OCI-LY3 (cell line): ENCODE results near the gene MACROD2.

Experiments
- H2AFZ ChIP-seq: fragments of 200-600, 300-600 bp; shearing (Covaris generic); 2 replicates; pipeline ENCODE4 v1.6.0; 2014; ENCODE audit warnings: antibody characterized with exemption, low read depth, low read length
- H3K27ac ChIP-seq: fragments of 200-600, 300-600 bp; sonication (generic); 2 replicates; pipeline ENCODE4 v1.5.1; 2014; ENCODE audit warnings: mild to moderate bottlenecking, low read length, moderate library complexity, mixed read lengths
- H3K27me3 ChIP-seq: fragments of 200-600, 300-600 bp; sonication (generic); 2 replicates; pipeline ENCODE4 v1.6.1; 2014; ENCODE audit warnings: low read depth, low read length, mixed read lengths
- H3K36me3 ChIP-seq: fragments of 200-600, 300-600 bp; sonication (generic); replicated peaks from 2 replicates; pipeline ENCODE3; 2014; ENCODE audit warnings: low read depth, low read length, mixed read lengths
- H3K4me1 ChIP-seq: fragments of 300-600, 200-600 bp; sonication (generic); 2 replicates; pipeline ENCODE4 v1.6.1; 2014; ENCODE audit warnings: low read length, mixed read lengths
- H3K4me2 ChIP-seq: fragments of 200-600, 300-600 bp; sonication (generic); 2 replicates; pipeline ENCODE4 v1.6.1; 2014; ENCODE audit warnings: low read length, mixed read lengths
- H3K4me3 ChIP-seq: fragments of 300-600, 200-600 bp; sonication (generic); 2 replicates; pipeline ENCODE4 v1.5.1; 2014; ENCODE audit warnings: antibody characterized with exemption, mild to moderate bottlenecking, low read length, moderate library complexity
- H3K79me2 ChIP-seq: fragments of 300-600, 200-600 bp; shearing (Covaris generic); 2 replicates; pipeline ENCODE4 v1.6.1; 2014; ENCODE audit warnings: mild to moderate bottlenecking, low read length, mixed read lengths
- H3K9ac ChIP-seq: fragments of 300-600, 200-600 bp; shearing (Covaris generic); 2 replicates; pipeline ENCODE4 v1.6.0; 2014; ENCODE audit warnings: mild to moderate bottlenecking, low read length, moderate library complexity
- H3K9me3 ChIP-seq: fragments of 200-600, 300-600 bp; shearing (Covaris generic); 2 replicates; pipeline ENCODE4 v1.6.1; 2014; ENCODE audit warnings: low read length, mixed read lengths; ENCODE audit not compliant: insufficient read depth
- H4K20me1 ChIP-seq: fragments of 200-600, 300-600 bp; sonication (generic); 2 replicates; pipeline ENCODE4 v1.6.1; 2016; ENCODE audit warnings: low read length, mixed read lengths; ENCODE audit not compliant: insufficient read depth
- EZH2phosphoT487 ChIP-seq: fragments of 200-600 bp; shearing (Covaris generic); IDR thresholded peaks from 2 replicates; pipeline ENCODE4 v1.6.1; 2018; ENCODE audit warnings: antibody characterized with exemption, mixed run types, low read depth
- TF ChIP-seq, protein P1 (sequence below): fragments of 200-600, 300-600 bp; sonication (generic); IDR thresholded peaks from 2 replicates; pipeline ENCODE4 v1.5.1; 2014; ENCODE audit warnings: antibody characterized with exemption, low read length, low read depth

MACROD2 gene

DNA sequence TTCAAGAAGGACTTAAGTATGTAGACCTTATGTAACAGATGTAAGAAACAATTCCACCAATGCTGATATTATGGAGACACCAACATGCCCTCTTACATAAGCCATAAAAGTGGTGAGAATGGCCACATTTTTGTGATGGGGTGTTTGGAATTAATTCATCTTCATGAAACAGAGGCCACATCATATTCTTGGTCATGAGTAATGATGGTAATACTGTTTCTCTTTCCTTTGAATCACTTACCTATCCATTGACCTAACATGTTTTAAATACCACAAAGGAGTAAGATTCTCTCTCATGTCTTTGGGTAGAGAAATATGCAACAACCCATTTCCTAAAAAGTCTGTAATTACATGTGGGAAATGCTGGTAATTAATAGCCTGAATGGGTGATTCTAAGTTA lies 887.5 kb downstream of the MACROD2 start:
- Histone ChIP-seq H3K36me3 (no peaks in the 10 kb centered on the region), H3K27me3 (no peaks in the 10 kb centered on the region), H3K79me2 (no peaks in the 10 kb centered on the region), H3K4me3 (no peak overlapping the region), H3K9ac (no peak overlapping the region), H3K4me1 (peaks cover 18% of the 10 kb centered on the region), H4K20me1 (no peaks in the 10 kb centered on the region), H3K27ac (no peak overlapping the region), H3K4me2 (no peak overlapping the region), H2AFZ (no peak overlapping the region), H3K9me3 (0 out of 2 replicates have a peak, but pooled peaks cover 4% of the 10 kb centered on the region)
- no peak for TF ChIP-seq EZH2phosphoT487
- TF ChIP-seq, protein P1, sequence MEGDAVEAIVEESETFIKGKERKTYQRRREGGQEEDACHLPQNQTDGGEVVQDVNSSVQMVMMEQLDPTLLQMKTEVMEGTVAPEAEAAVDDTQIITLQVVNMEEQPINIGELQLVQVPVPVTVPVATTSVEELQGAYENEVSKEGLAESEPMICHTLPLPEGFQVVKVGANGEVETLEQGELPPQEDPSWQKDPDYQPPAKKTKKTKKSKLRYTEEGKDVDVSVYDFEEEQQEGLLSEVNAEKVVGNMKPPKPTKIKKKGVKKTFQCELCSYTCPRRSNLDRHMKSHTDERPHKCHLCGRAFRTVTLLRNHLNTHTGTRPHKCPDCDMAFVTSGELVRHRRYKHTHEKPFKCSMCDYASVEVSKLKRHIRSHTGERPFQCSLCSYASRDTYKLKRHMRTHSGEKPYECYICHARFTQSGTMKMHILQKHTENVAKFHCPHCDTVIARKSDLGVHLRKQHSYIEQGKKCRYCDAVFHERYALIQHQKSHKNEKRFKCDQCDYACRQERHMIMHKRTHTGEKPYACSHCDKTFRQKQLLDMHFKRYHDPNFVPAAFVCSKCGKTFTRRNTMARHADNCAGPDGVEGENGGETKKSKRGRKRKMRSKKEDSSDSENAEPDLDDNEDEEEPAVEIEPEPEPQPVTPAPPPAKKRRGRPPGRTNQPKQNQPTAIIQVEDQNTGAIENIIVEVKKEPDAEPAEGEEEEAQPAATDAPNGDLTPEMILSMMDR, result no peak

DNA sequence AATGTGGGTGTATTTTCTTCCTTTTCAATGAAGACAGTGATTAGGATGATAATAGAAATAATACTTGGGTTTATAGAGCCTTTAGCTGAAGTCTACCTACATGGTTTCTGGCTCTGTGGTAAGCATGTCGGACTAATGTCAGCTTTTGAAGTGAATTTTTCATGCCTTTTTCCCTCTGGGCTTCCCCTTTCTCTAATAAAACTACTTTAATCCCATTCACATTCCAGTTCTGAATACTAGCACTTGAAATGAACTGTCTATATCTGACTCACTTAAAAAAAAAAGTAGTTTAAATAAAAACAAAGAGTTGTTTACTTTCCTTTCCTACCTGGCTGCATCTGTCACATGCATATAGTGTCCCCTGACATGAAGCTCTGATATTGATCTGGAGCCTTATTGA lies 888.0 kb downstream of the MACROD2 start:
- no peak overlapping the region for H2AFZ ChIP-seq
- no peak overlapping the region for H3K4me3 ChIP-seq
- H3K27me3 ChIP-seq, result no peaks in the 10 kb centered on the region
- no peaks in the 10 kb centered on the region for H3K79me2 ChIP-seq
- H3K9me3 ChIP-seq, result 0 out of 2 replicates have a peak, but pooled peaks cover 4% of the 10 kb centered on the region
- no peak overlapping the region for H3K9ac ChIP-seq
- no peaks in the 10 kb centered on the region for H4K20me1 ChIP-seq
- no peak overlapping the region for H3K4me2 ChIP-seq
- H3K27ac ChIP-seq, result no peak overlapping the region
- H3K4me1 ChIP-seq, result peaks cover 18% of the 10 kb centered on the region
- TF ChIP-seq, protein P1, result no peak
- no peak for TF ChIP-seq EZH2phosphoT487
- H3K36me3 ChIP-seq, result no peaks in the 10 kb centered on the region

DNA sequence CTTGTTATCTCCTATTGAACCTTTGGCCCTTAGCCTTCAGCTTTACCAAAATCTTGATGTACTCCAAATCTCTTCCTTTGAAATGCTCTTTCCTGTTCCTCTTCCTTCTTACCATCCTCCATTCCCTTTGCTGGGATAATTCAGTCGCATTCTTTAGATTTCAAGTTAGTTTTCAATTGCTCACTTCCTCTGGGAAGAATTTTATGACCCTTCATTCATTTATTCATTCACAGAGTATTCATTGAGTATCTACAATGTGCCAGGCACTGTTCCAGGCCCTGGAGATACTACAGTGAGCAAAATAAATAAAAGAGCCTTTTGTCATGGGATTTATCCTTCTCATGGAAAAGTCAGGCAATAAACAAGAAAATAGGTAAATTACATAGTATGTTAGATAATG lies 890.3 kb downstream of the MACROD2 start:
- peaks cover 18% of the 10 kb centered on the region for H3K4me1 ChIP-seq
- H3K9me3 ChIP-seq, result 0 out of 2 replicates have a peak, but pooled peaks cover 4% of the 10 kb centered on the region
- H3K36me3 ChIP-seq, result no peaks in the 10 kb centered on the region
- no peak overlapping the region for H3K4me2 ChIP-seq
- H3K27me3 ChIP-seq, result no peaks in the 10 kb centered on the region
- TF ChIP-seq EZH2phosphoT487, result no peak
- TF ChIP-seq, protein P1, result no peak
- no peaks in the 10 kb centered on the region for H3K79me2 ChIP-seq
- H4K20me1 ChIP-seq, result no peaks in the 10 kb centered on the region
- no peak overlapping the region for H3K4me3 ChIP-seq
- no peak overlapping the region for H3K27ac ChIP-seq
- no peak overlapping the region for H3K9ac ChIP-seq
- H2AFZ ChIP-seq, result no peak overlapping the region

DNA sequence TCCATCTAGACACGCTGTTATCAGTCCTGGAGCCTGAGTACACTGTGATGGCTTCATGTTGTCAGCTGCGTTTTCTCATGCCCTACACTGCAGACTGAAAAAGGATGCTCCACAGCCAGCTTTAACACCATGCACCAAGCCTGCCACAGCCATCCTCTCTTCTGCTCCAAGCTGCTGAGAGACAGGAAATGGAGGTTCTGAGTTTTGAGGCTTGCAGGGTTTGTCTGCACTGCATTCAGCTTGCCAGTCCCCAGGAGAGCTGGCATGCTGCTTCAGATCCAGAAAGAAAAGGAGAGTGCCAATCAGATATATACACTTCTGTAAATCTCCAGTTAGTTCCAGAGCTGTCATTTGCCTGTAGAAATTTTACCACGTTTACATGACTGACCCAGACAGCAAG lies 892.8 kb downstream of the MACROD2 start:
- no peak for TF ChIP-seq EZH2phosphoT487
- TF ChIP-seq, protein P1, result no peak
- Histone ChIP-seq H3K27ac (no peak overlapping the region), H3K36me3 (no peaks in the 10 kb centered on the region)

More for the DNA sequence above, 892.8 kb downstream of the MACROD2 start:
- Histone ChIP-seq H3K4me1 (peaks cover 1% of the 10 kb centered on the region; the same call in 1 of the 2 replicates), H3K9me3 (0 out of 2 replicates have a peak, but pooled peaks cover 2% of the 10 kb centered on the region), H3K9ac (no peak overlapping the region), H3K27me3 (no peaks in the 10 kb centered on the region), H3K4me2 (no peak overlapping the region), H3K79me2 (no peaks in the 10 kb centered on the region), H3K4me3 (no peak overlapping the region), H2AFZ (no peak overlapping the region), H4K20me1 (no peaks in the 10 kb centered on the region)
